ENCODE results near the gene TTC39B.
"Not testable (repeated sequence)": the region's sequence is repeated elsewhere in the genome, so short reads cannot be mapped to it uniquely, and the experiment has no call there.

TTC39B gene

DNA sequence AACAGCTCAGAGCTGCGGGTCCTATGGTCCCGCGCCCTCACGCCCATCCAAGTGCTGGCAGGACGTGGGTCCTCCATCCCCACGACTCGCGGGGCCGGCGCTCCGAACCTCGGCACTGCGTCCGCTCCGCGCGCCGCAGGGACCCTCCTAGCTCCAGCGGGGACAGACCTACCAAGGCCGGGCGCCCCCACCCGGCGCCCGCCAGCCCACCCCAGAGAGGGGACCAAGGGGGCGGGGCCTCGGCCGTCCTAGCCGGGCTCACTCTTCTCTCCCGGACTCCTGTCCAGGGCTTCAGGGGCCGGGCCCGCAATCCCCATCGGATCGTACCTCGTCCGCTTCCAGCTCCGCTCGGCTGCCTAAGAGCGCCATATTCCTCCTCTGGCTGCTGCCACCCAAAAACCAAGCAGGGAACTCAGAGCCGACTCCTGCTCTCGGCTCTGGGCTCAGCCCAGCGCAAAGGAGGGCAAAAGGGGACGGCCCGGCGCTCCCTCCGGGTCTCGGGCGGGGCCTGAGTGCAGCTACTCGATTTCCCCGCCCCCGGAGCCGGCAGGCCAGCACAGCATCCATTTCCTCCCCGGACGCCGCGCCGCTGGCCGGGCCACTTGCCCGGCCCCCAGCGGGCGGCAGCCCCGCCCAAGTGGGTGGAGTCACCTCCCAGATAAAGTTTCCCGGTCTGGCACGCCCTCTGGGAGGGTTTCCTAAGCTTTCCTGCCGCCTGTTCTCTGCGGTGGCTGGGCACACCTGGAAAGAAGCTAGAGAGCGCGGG, at the start of gene TTC39B:
TTC39B (minus strand) TSS at position 460 of the 766 bp plus-strand sequence; CDS start at position 369, 91 bp downstream.
- DNase-seq (ENCODE audit: low read depth in 2 of 2): peak; percentile 72 to 78

- no peak for DNase-seq (ENCODE audit: low read depth in 2 of 2)
These were observed 48.7 kb upstream of the TTC39B start for GRCh38 chr9:15355669-15356068.

- no peak for DNase-seq (ENCODE audit: low read depth in 2 of 2)
These were observed 47.7 kb upstream of the TTC39B start for GRCh38 chr9:15354713-15355112.

DNA sequence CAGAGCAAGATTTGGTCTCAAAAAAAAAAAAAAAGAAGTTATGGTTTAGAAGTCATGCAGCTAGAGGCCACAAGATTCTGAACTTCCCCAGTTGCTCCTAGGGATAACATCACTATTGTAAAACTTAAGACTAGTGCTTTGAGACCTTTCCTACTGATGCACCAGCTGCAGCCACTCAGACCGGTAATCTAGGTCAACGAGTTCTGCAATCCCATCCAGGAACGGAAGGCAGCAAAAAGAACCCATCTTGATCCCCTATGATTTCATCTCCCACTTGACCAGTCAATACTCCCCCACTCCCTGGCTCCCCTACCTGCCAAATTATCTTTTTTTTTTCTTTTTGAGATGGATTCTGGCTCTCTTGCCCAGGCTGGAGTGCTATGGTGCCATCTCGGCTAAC, 46.9 kb upstream of the TTC39B start:
- DNase-seq (ENCODE audit: low read depth in 2 of 2): no peak

DNA sequence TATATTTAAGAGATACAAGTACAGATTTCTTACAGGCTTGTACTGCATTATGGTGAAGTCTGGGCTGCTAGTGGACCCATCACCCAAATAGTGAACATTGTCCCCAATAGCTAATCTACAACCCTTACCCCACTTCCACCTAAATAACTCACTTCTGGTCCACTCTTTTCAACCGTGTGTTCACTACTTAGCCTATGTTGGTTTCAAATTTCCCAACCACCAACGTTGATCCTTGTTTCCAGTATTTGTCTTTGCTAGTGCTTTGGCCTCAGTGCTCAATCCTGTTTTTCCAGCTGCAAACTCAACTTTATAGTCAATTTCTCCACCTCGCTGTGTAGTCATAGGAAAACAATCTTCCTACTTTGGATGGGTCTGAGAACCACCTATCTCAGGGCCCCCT, 45.3 kb upstream of the TTC39B start:
- DNase-seq (ENCODE audit: low read depth in 2 of 2): no peak

DNA sequence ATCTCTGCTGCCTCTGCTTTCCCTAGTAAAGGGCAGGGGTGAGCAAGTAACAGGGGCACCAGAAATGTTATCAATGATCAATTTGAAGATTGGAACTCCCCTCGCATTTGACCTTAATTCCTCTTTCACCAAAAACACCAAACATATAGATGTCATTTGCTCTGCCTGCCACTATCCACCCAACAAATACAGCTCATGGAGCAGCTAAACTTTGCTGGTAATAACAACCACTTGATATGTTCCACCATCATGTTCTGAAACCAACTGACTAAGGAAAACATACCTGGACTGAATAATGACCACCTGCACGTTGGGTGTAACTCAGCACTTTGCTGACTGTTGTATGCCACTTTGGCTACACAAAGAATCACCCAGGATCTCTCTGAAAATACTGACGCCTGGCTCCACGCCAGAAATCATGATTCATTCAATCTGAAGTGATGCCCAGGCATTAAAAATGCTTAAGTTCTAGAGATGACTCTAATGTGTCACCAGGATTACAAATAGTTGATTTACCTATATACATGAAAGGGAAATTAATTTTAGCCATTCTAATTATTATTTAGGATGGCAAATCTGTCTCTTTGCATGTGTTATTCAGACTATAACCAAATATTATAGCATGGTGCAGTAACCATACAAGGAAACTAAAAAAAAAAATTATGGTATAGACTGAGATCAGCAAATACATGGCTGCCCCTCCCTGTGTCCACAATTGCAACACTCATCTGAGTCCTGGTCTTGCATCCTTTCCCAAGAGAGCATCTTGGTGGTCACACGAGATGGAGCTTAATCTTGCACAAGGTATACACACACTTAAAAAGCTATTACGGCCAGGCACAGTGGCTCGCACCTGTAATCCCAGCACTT, 43.1 kb upstream of the TTC39B start:
- no peak for DNase-seq (ENCODE audit: low read depth in 2 of 2)

DNA sequence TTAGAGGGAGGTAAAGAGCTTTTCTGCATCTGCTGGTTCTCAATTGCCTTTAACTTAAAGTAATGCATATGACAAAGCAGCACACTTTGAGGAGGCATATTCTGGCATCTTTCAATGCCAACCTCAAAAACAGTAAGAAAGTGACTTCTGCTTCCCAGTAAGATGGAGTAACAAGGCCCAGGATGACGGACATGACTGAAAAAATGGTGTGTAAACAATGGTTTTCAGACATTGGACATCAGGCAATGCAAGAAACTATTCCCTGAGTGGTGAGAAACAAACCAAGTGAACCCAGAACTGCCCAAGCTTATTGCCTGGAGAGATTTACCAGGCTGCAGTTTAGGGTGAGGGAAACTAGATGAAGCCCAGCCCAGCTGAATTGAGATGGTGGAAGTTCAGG, 39.8 kb upstream of the TTC39B start:
- no peak for DNase-seq (ENCODE audit: low read depth in 2 of 2)

- DNase-seq (ENCODE audit: low read depth in 2 of 2): no peak
These were observed 37.2 kb upstream of the TTC39B start for GRCh38 chr9:15344191-15344590.

GRCh38 chr9:15333376-15333881, 26.4 kb upstream of the TTC39B start:
- DNase-seq (ENCODE audit: low read depth in 2 of 2): no peak

DNA sequence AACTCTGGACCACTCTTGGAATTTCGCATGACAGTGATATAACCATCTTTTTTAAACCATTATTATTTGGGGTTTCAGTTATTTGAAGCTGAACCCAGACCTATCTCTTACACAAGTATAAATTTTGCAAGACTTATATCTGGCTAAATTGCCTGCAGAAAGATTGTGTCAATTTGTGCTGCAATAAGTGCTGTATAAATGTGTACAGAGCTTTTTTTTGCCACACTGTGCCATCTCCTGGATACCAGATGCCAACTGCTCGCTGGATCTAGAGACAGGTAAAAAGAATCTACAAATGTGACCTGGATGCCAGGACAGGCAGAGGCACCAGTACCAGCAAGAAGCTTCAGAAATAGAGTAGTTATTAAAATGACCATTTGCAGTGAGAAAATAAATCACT, 25.9 kb upstream of the TTC39B start:
- no peak for DNase-seq (ENCODE audit: low read depth in 2 of 2)

GRCh38 chr9:15329539-15330109, 22.6 kb upstream of the TTC39B start:
- no peak for DNase-seq (ENCODE audit: low read depth in 2 of 2)

DNA sequence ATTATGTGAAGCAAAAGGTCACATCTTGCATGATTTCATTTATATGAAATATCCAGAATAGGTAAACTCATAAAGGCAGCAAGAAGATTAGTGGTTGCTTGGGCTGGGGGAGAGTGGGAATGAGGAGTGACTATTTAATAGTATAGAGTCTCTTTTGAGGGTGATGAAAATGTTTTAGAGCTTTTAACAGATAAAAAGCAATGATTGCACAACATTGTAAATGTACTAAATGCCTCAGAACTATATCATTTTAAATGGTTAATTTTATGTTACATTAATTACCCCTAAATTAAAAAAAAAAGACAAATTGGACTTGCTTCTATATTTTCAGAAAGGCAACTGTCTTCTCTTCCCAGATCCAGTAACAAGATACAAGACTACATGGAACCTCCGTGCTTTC, 21.9 kb upstream of the TTC39B start:
- no peak for DNase-seq (ENCODE audit: low read depth in 2 of 2)

DNA sequence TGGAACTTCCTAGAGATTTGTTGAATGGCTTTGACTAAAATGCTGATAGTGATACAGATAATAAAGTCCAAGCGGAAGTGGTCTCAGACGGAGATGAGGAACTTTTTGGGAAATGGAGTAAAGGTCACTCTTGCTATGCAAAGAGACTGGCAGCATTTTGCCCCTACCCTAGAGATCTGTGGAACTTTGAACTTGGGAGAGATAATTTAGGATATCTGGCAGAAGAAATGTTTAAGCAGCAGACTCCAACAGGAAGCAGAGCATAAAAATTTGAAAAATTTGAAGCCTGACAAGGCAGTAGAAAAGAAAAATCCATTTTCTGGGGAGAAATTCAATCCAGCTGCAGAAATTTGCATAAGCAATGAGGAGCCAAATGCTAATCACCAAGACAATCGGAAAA, 15.7 kb upstream of the TTC39B start:
- not testable (repeated sequence) for DNase-seq (ENCODE audit: low read depth in 2 of 2)

- DNase-seq (ENCODE audit: low read depth in 2 of 2): not testable (repeated sequence)
These were observed 12.6 kb upstream of the TTC39B start for GRCh38 chr9:15319661-15320060.

GRCh38 chr9:15317836-15318235, 10.8 kb upstream of the TTC39B start:
- DNase-seq (ENCODE audit: low read depth in 2 of 2): no peak

- DNase-seq (ENCODE audit: low read depth in 2 of 2): no peak
These were observed 4.6 kb upstream of the TTC39B start for GRCh38 chr9:15311607-15312006.

GRCh38 chr9:15310107-15310850, 3.3 kb upstream of the TTC39B start:
- no peak for DNase-seq (ENCODE audit: low read depth in 2 of 2)

GRCh38 chr9:15308511-15308910, 1.5 kb upstream of the TTC39B start:
- DNase-seq (ENCODE audit: low read depth in 2 of 2): peak; percentile 62 to 72

DNA sequence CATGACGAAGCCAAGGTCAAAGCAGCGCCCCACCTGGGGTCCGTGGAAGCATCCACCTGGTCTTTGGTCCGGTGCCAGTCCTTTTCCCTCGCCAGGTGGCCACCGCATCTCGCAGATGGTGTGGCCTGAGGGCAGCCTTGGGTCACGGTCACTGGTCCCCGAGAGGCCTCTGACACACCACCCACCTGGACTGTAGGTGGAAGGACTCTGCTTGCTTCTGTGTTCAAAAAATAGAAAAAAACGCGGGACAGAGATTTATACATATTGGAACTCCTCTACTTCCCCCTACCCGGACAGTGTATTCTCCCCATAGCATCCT, 466 bp upstream of the TTC39B start:
- DNase-seq (ENCODE audit: low read depth in 2 of 2): no peak

GRCh38 chr9:15306068-15306756, 804 bp downstream of the TTC39B start:
- DNase-seq (ENCODE audit: low read depth in 2 of 2): no peak

DNA sequence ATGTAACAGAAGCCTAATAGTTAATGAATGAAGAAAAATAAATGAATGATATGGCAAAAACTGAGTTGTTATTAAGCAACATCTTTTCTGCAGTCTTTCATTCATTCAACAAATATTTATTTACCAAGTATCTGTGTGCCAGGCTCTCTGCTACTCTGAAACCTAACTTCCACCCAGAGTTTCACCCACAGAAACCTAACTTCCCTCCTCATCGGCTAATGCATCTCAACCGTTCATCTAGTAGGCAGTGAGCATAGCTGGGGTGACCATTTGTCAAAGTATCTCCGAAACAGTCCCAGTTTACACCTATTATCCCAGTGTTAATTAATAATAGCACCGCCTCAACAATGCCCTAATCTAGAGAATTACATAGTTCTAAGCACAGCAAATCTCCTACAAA, 1.5 kb downstream of the TTC39B start:
- no peak for DNase-seq (ENCODE audit: low read depth in 2 of 2)
